Breast epithelium (tissue), 3 donors: Measurements from ENCODE around the gene RSL24D1.
A peak's percentile ranks its signal among the peaks of the same experiment; 100 is the strongest.

Experiments used
- POLR2A ChIP-seq: fragments of 450-650 bp; IDR thresholded peaks from one replicate; pipeline ENCODE4 v1.6.1; 2016; ENCODE audit warnings: antibody characterized with exemption, mild to moderate bottlenecking, moderate library complexity
- POLR2AphosphoS5 ChIP-seq, 3 donors: sonication (generic); formaldehyde crosslinking; IDR thresholded peaks; one replicate each; pipeline ENCODE4 v1.6.1; 2017; ENCODE audit warnings: antibody characterized with exemption in 3 of 3
- TF ChIP-seq, protein P1 (sequence below), 3 donors: fragments of 450-650 bp; IDR thresholded peaks; one replicate each; pipeline ENCODE4 v1.5.1; 2016 to 2017; ENCODE audit warnings: antibody characterized with exemption in 3 of 3, mild to moderate bottlenecking in 3 of 3, moderate library complexity in 3 of 3

DNA sequence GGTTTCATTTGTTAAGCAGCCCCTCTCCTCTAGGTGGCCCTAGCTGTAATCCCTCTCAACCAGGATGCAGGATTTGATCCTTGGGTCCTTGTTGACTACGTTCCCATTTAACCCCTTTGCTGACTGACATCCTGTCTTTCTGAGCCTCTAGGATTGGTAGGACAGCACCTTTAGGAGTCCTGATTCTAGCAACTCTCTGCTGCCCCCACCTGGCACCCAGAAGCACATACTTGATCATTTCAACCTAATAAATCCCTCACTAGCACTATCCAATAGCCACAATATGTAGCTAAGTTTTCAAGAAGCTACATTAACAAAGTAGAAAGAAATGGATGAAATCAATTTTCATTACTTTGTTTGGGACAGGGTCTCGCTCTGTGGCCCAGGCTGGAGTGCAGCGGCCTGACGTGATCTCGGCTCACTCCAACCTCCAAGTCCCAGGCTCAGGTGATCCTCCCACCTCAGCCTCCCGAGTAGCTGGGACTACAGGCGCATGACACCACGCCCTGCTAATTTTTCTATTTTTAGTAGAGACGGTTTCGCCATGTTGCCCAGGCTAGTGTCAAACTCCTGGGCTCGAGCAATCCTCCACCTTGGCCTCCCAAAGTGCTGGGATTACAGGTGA, 28.3 kb downstream of the RSL24D1 start:
- TF ChIP-seq, protein P1, sequence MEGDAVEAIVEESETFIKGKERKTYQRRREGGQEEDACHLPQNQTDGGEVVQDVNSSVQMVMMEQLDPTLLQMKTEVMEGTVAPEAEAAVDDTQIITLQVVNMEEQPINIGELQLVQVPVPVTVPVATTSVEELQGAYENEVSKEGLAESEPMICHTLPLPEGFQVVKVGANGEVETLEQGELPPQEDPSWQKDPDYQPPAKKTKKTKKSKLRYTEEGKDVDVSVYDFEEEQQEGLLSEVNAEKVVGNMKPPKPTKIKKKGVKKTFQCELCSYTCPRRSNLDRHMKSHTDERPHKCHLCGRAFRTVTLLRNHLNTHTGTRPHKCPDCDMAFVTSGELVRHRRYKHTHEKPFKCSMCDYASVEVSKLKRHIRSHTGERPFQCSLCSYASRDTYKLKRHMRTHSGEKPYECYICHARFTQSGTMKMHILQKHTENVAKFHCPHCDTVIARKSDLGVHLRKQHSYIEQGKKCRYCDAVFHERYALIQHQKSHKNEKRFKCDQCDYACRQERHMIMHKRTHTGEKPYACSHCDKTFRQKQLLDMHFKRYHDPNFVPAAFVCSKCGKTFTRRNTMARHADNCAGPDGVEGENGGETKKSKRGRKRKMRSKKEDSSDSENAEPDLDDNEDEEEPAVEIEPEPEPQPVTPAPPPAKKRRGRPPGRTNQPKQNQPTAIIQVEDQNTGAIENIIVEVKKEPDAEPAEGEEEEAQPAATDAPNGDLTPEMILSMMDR (IDR thresholded peaks at IDR 0.05) = peak in 2 of 3 donors; percentile 40 to 55
- TF ChIP-seq POLR2A = no peak
- no peak for TF ChIP-seq POLR2AphosphoS5 (IDR thresholded peaks at IDR 0.05)
